ENCODE results near the gene ARL5C. TPM values are rescaled to one million over a fixed set of nuclear protein-coding genes. Genes with fewer than 3 reads are reported as not detected.

ARL5C gene
- total RNA-seq, 3 donors from 2014 or later: not detected

DNA sequence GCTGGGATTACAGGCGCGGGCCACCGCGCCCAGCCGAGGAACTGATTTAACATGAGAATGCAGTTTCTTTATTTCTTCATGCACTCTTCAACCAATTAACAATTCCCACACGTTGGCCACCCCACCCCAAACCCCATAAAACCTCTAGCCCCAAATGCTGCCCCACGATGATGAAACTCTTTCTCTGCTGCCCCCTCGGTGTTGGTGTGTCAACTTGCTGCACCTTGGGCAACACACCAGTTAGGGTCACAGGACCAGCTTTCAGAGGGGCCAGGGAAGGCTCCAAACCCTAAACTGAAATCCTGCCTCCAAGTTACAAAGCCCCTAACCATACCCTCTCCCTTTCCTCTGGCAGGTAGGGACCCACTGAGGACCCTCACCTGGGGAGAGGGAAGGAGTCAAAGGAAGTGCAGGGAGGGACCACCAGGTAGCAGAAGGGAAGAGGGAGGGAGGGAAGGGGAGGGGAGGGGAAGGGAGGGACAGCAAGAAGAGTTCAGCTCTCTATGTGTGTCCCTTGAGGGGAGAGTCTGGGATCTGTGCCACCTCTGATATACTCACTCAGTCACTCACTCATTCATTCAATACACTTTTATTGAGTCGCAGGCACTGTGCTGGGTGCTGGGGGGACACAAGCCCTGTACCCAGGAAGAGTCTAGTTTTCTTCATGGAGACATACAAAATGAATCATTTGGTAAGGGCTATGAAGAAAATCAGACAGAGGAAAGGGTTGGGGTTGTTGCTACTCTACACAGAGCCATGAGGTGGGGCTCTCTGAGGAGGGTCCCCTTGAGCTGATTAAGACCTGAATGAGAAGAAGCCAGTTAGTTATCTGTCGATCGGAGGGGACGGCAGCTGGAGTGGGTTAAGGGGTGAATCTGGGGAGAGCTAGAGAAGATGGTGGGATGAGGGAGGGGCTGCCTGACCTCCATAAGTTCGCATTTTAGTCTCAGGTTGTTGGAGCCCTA is 18.5 kb downstream of the ARL5C start:
- no peak for DNase-seq

DNA sequence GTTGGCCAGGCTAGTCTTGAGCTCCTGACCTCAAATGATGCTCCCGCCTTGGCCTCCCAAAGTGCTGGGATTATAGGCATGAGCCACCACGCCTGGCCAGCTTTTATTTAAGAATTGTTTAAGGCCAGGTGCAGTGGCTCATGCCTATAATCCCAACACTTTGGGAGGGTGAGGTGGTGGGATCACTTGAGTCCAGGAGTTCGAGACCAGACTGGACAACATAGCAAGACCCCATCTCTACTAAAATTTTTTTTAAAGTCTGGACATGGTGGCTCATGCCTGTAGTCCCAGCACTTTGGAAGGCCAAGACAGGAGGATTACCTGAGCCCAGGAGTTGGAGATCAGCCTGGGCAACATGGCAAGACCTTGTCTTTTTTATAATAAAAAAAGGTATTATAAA is 19.7 kb downstream of the ARL5C start:
- H3K4me3 Mint-ChIP-seq: no peak overlapping the region
- DNase-seq (no peak), ATAC-seq (no peak)
- H3K27me3 Mint-ChIP-seq (ENCODE audit: low read depth): peaks cover 4% of the 10 kb centered on the region
- peaks cover 5% of the 10 kb centered on the region for H3K9me3 Mint-ChIP-seq
- H3K4me1 Mint-ChIP-seq (ENCODE audit: low read depth): peaks cover 20% of the 10 kb centered on the region
- peaks cover 3% of the 10 kb centered on the region for H3K36me3 Mint-ChIP-seq (ENCODE audit: insufficient read depth)

More for the DNA sequence above, 18.5 kb downstream of the ARL5C start:
- no peaks in the 10 kb centered on the region for H3K9me3 Mint-ChIP-seq
- peaks cover 28% of the 10 kb centered on the region for H3K4me1 Mint-ChIP-seq (ENCODE audit: low read depth)
- no peak overlapping the region for H3K4me3 Mint-ChIP-seq
- peaks cover 4% of the 10 kb centered on the region for H3K27me3 Mint-ChIP-seq (ENCODE audit: low read depth)
- no peaks in the 10 kb centered on the region for H3K36me3 Mint-ChIP-seq (ENCODE audit: insufficient read depth)
- ATAC-seq: no peak

DNA sequence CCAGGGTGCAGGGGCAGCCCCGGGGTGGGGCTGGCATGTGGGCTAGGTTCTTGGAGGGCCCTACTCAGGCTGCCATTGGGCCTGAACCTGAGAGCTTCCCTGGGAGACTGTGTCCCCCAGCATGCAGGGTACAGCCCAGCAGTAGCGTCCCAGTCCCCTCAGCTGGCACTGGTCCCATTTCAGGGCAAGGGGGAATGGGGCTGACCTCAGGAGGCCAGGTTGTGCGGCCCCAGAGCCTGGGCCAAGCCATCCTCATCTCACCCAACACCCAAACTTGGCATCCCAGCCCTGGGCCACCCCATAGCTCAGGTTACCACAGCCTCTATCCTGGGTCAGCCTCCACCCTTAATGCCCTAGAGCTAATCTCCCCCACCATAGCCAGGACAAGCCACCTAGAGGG is 20.8 kb downstream of the ARL5C start:
- H3K4me3 Mint-ChIP-seq: no peak overlapping the region
- ATAC-seq (no peak), DNase-seq (no peak)
- H3K4me1 Mint-ChIP-seq (ENCODE audit: low read depth): peaks cover 12% of the 10 kb centered on the region
- H3K9me3 Mint-ChIP-seq: peaks cover 5% of the 10 kb centered on the region
- H3K27me3 Mint-ChIP-seq (ENCODE audit: low read depth): peaks cover 2% of the 10 kb centered on the region
- peaks cover 3% of the 10 kb centered on the region for H3K36me3 Mint-ChIP-seq (ENCODE audit: insufficient read depth)

DNA sequence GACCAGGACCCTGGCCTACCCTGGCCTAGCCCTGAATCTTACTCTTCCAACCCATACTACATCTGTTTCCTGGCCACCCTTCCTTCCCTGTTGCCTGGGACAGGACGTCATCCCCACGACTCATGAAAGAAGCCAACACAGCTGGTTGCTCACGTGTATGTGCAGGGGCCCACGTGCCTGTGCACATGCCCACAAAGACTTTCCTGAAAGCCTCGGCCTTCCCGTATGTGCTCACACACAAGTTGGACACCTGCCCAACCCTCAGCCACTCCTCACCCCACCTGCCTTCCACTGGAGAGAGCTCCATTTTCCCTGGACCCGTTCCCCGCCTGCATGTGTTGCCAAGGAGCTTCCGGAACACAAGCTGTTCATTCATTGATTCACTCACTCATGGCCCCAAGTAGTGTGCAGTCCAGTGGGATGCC is 21.5 kb downstream of the ARL5C start:
- no peaks in the 10 kb centered on the region for H3K27me3 Mint-ChIP-seq (ENCODE audit: low read depth)
- peaks cover 3% of the 10 kb centered on the region for H3K36me3 Mint-ChIP-seq (ENCODE audit: insufficient read depth)
- ATAC-seq (no peak), DNase-seq (no peak)
- no peak overlapping the region for H3K4me3 Mint-ChIP-seq
- peaks cover 5% of the 10 kb centered on the region for H3K9me3 Mint-ChIP-seq
- peaks cover 4% of the 10 kb centered on the region for H3K4me1 Mint-ChIP-seq (ENCODE audit: low read depth)

DNA sequence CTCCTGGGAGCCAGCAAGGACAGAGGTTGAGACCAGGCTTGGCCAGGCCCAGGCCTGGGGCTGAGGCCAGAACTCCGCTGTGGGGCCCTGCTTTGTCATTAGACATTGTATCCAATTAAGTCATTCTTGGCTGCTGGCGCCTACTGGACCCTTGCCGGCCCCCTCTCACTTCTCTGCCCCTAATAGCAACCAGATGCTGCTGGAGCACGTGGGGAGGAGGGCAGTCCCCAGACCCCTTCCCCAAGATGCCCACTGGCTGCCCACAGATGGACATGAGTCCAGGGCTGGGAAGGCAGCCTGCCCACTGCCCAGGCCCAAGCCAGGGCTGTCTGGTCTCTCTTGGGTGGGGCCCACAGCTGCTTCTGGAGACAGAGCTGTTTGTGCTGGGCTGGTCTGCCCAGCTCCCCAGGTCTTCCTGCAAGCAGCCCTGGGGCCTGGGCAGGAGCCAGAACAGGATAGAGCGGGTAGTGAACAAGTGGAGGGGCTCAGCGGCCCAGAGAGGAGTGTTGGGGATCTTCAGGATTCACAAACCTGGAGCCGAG is 22.3 kb downstream of the ARL5C start:
- Mint-ChIP-seq H3K27me3 (ENCODE audit: low read depth) (no peaks in the 10 kb centered on the region), H3K4me1 (ENCODE audit: low read depth) (peaks cover 2% of the 10 kb centered on the region), H3K36me3 (ENCODE audit: insufficient read depth) (peaks cover 3% of the 10 kb centered on the region), H3K9me3 (peaks cover 5% of the 10 kb centered on the region), H3K4me3 (no peak overlapping the region)
- DNase-seq (no peak), ATAC-seq (no peak)

DNA sequence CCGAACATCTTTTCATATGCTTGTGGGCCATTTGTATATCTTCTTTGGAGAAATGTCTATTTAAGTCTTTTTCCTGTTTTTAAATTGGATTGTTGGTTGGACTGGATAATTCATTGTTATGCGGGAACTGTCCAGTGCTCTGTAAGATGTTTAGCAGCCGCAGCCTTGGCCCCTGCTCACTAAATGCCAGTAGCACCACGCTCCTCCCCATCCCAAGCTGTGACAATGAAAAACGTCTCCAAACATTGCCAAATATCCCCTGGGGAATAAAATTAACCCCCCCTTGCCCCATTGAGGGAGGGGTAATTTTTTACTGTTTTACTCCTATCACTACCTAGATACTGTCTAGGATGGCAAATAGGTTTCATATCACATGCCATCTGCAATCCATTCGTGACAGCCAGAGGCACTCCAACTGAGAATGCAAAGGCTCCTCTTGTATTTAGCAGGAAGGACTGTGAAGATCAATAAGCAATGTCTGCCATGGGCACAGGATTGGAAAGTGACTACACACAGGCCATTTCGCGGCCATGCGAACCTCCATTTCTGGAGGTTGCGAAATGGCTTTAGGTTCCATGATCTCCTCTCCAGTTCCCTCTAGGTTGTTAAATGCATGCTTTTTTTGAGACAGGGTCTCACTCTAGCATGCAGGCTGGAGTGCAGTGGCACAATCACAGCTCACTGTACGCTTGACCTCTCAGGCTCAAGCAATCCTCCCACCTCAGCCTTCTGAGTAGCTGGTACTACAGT is 23.9 kb downstream of the ARL5C start:
- ATAC-seq (no peak), DNase-seq (no peak)
- no peaks in the 10 kb centered on the region for H3K27me3 Mint-ChIP-seq (ENCODE audit: low read depth)
- no peak overlapping the region for H3K4me3 Mint-ChIP-seq
- H3K4me1 Mint-ChIP-seq (ENCODE audit: low read depth): peaks cover 2% of the 10 kb centered on the region
- peaks cover 3% of the 10 kb centered on the region for H3K36me3 Mint-ChIP-seq (ENCODE audit: insufficient read depth)
- H3K9me3 Mint-ChIP-seq: peaks cover 5% of the 10 kb centered on the region

DNA sequence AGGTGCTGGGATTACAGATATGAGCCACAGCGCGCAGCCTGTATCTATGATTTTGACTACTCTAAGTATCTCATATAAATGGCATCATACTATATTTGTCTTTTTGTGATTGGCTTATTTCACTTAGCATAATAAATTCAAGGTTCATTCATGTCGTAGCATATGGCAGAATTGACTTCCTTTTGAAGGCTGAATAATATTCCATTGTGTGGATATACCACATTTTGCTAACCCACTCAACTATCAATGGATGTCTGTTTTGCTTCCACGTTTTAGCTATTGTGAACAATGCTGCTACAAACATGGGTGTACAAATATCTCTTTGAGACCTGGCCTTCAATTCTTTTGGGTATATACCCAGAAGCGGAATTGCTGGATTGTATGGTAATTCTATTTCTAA is 24.7 kb downstream of the ARL5C start:
- DNase-seq (no peak), ATAC-seq (no peak)
- Mint-ChIP-seq H3K27me3 (ENCODE audit: low read depth) (no peaks in the 10 kb centered on the region), H3K36me3 (ENCODE audit: insufficient read depth) (peaks cover 3% of the 10 kb centered on the region), H3K9me3 (peaks cover 5% of the 10 kb centered on the region), H3K4me1 (ENCODE audit: low read depth) (peaks cover 2% of the 10 kb centered on the region), H3K4me3 (no peak overlapping the region)

DNA sequence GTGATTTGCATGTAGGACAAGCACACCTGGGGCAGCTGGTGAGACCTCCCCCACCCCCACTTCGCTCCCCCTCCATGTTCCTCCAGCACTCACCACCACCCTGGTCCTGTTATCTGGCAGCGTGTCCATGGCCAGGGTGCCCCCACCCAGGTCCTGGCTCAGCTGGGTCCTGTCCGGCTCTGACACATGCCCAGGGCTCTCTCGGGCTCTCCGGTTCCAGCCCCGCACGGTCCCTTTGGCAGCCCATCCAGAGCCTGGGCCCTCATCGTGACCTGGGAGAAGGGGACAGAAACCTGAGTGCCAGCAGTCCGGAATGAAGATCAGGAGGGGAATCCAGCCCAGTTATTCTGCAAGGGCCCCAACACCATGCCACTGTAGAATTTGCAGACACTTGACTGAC is 26.4 kb downstream of the ARL5C start:
- Mint-ChIP-seq H3K4me3 (no peak overlapping the region), H3K36me3 (ENCODE audit: insufficient read depth) (peaks cover 3% of the 10 kb centered on the region), H3K4me1 (ENCODE audit: low read depth) (no peaks in the 10 kb centered on the region), H3K9me3 (peaks cover 5% of the 10 kb centered on the region), H3K27me3 (ENCODE audit: low read depth) (no peaks in the 10 kb centered on the region)
- DNase-seq (no peak), ATAC-seq (no peak)

DNA sequence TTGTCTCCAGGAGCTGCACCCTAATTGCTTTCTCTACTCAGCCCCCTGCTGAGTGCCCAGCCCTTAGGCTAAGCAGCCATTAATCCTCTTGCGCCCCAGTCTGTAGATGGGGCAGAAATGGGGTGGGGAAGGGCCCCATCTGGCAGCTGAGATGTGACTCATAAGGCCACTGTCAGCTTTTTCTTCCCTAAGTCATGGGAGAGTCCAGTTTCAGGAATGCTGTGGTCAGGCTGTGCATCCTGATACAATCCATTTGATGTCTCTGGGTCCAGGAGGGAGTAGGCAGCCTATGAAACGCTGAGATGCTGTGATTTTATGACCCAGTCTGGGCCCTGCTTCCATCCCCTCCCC is 26.8 kb downstream of the ARL5C start:
- no peak overlapping the region for H3K4me3 Mint-ChIP-seq
- H3K9me3 Mint-ChIP-seq: peaks cover 5% of the 10 kb centered on the region
- H3K27me3 Mint-ChIP-seq (ENCODE audit: low read depth): no peaks in the 10 kb centered on the region
- no peak for ATAC-seq
- peaks cover 3% of the 10 kb centered on the region for H3K36me3 Mint-ChIP-seq (ENCODE audit: insufficient read depth)
- no peaks in the 10 kb centered on the region for H3K4me1 Mint-ChIP-seq (ENCODE audit: low read depth)
- DNase-seq: no peak

DNA sequence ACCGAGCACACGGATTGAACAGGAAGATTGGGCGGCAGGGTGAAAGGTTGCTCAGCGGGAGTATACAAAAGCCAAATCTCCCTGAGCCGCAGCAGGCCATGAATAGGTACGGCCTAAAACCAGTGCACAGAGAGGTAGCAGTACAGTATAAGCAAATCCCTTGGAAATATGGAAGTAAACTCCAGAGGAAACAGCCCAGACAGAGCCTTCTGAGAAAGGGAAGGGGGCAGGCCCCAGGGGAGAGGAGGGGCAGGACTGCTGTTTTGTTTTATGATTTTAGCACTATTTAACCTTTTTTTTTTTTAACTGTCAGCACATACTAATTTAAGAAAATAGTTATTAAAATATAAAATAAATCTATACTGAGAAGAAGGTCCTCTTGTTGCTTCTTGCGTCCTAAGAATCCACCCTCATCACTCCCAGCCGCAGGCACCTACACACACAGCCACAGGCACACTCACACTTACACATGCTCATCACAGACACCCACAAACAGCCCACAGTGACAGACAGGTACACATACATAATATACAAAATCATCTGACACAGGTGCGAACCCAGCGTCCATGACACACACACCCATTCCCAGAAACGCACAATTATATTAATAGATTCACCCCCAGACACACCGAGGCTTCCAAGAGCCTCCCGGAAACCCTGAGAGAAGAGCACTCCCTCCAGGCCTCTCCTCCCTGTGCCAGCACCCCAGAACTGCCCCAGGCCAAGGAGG is 27.4 kb downstream of the ARL5C start:
- Mint-ChIP-seq H3K4me3 (no peak overlapping the region), H3K27me3 (ENCODE audit: low read depth) (no peaks in the 10 kb centered on the region), H3K36me3 (ENCODE audit: insufficient read depth) (peaks cover 3% of the 10 kb centered on the region), H3K9me3 (peaks cover 5% of the 10 kb centered on the region), H3K4me1 (ENCODE audit: low read depth) (no peaks in the 10 kb centered on the region)
- no peak for ATAC-seq
- DNase-seq: no peak

DNA sequence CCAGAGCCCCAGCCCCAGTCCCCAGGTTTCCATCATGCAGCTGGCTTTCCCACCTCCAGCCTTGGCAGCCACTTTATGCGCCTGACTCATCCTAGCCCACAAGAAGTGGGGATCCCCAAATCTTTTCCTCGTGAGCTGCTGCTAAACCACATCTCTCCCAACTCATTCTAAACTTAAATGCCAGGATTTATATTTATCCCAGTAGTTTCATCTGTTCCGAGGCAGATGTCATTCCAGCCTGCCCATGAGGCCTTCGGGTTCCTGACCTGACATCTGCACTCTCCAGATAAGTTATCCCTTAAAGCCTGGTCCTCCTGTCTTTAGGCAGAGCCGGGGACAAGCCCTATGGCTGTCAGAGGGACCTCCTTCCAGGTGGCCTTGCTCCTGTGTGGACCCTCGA is 31.1 kb downstream of the ARL5C start:
- no peaks in the 10 kb centered on the region for H3K4me1 Mint-ChIP-seq (ENCODE audit: low read depth)
- no peaks in the 10 kb centered on the region for H3K9me3 Mint-ChIP-seq
- ATAC-seq: no peak

DNA sequence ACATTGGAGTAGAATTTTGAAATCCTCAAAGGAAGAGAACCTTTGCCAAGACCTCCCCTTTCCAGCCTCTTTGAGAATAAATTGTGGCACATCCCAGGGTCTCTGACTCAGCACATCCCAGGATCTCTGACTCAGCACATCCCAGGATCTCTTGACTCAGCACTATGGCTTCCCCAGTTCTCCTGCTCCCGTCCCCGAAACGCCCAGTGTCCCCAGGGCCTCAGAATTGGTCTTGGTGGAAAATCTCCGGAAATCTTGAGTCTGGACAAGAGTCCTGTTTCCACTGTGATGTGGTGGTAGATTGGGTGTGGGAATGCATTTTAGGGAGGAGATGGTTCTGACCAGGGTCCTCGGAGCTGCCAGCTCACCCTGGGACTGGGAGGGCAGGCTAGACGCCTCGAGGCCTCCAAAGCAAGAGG is 33.8 kb downstream of the ARL5C start:
- DNase-seq: no peak
- no peaks in the 10 kb centered on the region for H3K4me1 Mint-ChIP-seq (ENCODE audit: low read depth)
- ATAC-seq: no peak
- no peak overlapping the region for H3K4me3 Mint-ChIP-seq
- H3K9me3 Mint-ChIP-seq: no peaks in the 10 kb centered on the region
- no peaks in the 10 kb centered on the region for H3K27me3 Mint-ChIP-seq (ENCODE audit: low read depth)
- H3K36me3 Mint-ChIP-seq (ENCODE audit: insufficient read depth): no peaks in the 10 kb centered on the region

More for the DNA sequence above, 31.1 kb downstream of the ARL5C start:
- no peaks in the 10 kb centered on the region for H3K27me3 Mint-ChIP-seq (ENCODE audit: low read depth)
- no peak overlapping the region for H3K4me3 Mint-ChIP-seq
- no peaks in the 10 kb centered on the region for H3K36me3 Mint-ChIP-seq (ENCODE audit: insufficient read depth)
- DNase-seq: no peak

DNA sequence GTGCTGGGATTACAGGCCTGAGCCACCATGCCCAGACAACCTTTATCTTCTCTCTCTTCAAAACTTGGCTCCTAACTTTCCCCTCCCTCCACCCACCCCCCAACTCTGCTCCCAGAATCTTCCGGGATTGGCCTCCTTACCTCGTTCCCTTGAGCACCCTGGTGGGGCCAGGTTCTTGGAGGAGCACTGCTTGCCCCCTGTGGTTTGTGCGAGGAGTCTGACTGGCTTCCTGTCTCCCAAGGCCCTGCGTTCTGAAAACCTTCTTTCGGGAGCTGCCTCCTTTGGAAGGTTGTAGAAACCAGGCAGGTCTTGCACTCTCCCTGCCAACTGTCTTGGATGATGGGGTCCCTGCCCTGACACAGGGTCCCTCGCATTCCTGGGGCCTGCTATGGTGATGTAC is 34.3 kb downstream of the ARL5C start:
- Mint-ChIP-seq H3K9me3 (no peaks in the 10 kb centered on the region), H3K27me3 (ENCODE audit: low read depth) (no peaks in the 10 kb centered on the region), H3K36me3 (ENCODE audit: insufficient read depth) (no peaks in the 10 kb centered on the region), H3K4me1 (ENCODE audit: low read depth) (no peaks in the 10 kb centered on the region), H3K4me3 (no peak overlapping the region)
- DNase-seq: no peak
- no peak for ATAC-seq

DNA sequence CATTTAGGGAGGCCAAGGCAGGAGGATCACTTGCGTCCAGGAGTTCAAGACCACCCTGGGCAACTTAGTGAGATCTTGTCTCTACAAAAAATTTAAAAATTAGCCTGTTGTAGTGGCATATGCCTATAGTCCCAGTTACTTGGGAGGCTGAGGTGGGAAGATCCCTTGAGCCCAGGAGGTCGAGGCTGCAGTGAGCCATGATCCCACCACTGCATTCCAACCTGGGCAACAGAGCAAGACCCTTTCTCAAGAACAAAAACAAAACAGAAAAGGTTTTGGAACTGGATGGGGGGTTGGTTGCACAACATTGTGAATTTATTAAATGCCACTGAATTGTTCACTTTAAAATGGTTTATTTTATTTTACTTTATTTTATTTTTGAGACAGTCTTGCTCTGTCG is 35.8 kb downstream of the ARL5C start:
- no peaks in the 10 kb centered on the region for H3K4me1 Mint-ChIP-seq (ENCODE audit: low read depth)
- H3K9me3 Mint-ChIP-seq: no peaks in the 10 kb centered on the region
- ATAC-seq (no peak), DNase-seq (no peak)
- H3K36me3 Mint-ChIP-seq (ENCODE audit: insufficient read depth): no peaks in the 10 kb centered on the region
- H3K27me3 Mint-ChIP-seq (ENCODE audit: low read depth): no peaks in the 10 kb centered on the region
- H3K4me3 Mint-ChIP-seq: no peak overlapping the region

Measured in activated T-cell treated with anti-CD3 and anti-CD28 coated beads, Interleukin-2, amount 50 U/mL, for 4 hours (primary cell).